Caco-2 (cell line): ENCODE results near the gene TMEM186. TPM values are rescaled to one million over a fixed set of nuclear protein-coding genes. Genes with fewer than 3 reads are reported as not detected.

Experiments
- BruUV-seq: library from RNA; stranded (reverse); fragments of 400-500 nt; replicated peaks from 2 replicates; lab custom pipeline; 2021; lab: Mats Ljungman, UMichigan
- CTCF ChIA-PET: fragments of 300-600 bp; sonication (Branson Sonifier 250); formaldehyde crosslinking; loops from one replicate; lab custom pipeline; 2022; ENCODE audit warnings: antibody characterized with exemption; lab: Charles Lee
- POLR2A ChIA-PET: fragments of 300-600 bp; sonication (Branson Sonifier 250); formaldehyde crosslinking; loops from one replicate; lab custom pipeline; 2022; ENCODE audit warnings: antibody characterized with exemption; lab: Charles Lee
- DNase-seq, 2 experiments: peaks; one replicate each; pipeline versions ENCODE4 v3.0.0 to v3.0.0-alpha.2; 2020 to 2022
- H3K27me3 ChIP-seq: replicated peaks from 2 replicates; pipeline ENCODE4 v1.6.0; 2011; ENCODE audit warnings: low read length; ENCODE audit not compliant: control insufficient read depth, insufficient read depth
- H3K36me3 ChIP-seq: 2 replicates; pipeline ENCODE4 v1.5.1; 2011; ENCODE audit warnings: low read length; ENCODE audit not compliant: control insufficient read depth, insufficient read depth
- H3K4me1 ChIP-seq: fragments of 250-450 bp; sonication (Bioruptor Pico); 2 replicates; pipeline ENCODE4 v1.5.1; 2020; ENCODE audit warnings: mild to moderate bottlenecking
- H3K4me3 ChIP-seq: 2 replicates; pipeline ENCODE4 v1.5.1; 2011; ENCODE audit warnings: low read depth, mild to moderate bottlenecking, control low read depth, low read length
- H3K9me3 ChIP-seq: fragments of 250-450 bp; sonication (Bioruptor Pico); 2 replicates; pipeline ENCODE4 v1.5.1; 2020; ENCODE audit warnings: mild to moderate bottlenecking, moderate library complexity
- H3K27ac Mint-ChIP-seq: one replicate; pipeline ENCODE4 v1.8.0; 2022; ENCODE audit warnings: mixed read lengths; ENCODE audit not compliant: unreplicated experiment
- H3K27me3 Mint-ChIP-seq: one replicate; pipeline ENCODE4 v1.8.0; 2022; ENCODE audit warnings: mixed read lengths; ENCODE audit not compliant: insufficient read depth, unreplicated experiment
- H3K36me3 Mint-ChIP-seq: one replicate; pipeline ENCODE4 v1.8.0; 2022; ENCODE audit warnings: mild to moderate bottlenecking, mixed read lengths; ENCODE audit not compliant: insufficient read depth, unreplicated experiment
- H3K4me1 Mint-ChIP-seq: one replicate; pipeline ENCODE4 v1.8.0; 2022; ENCODE audit warnings: low read depth, mixed read lengths; ENCODE audit not compliant: unreplicated experiment
- H3K4me3 Mint-ChIP-seq: one replicate; pipeline ENCODE4 v1.8.0; 2022; ENCODE audit warnings: mild to moderate bottlenecking, moderate library complexity, mixed read lengths; ENCODE audit not compliant: unreplicated experiment
- H3K9me3 Mint-ChIP-seq: one replicate; pipeline ENCODE4 v1.8.0; 2022; ENCODE audit warnings: mixed read lengths; ENCODE audit not compliant: unreplicated experiment
- CTCF ChIP-seq, 2 experiments: fragments of 200-600 bp in 1 of 2; IDR thresholded peaks; 1 replicate in 1 of 2; 2 replicates in 1 of 2; pipeline versions ENCODE4 v1.5.1 to v1.8.0; 2011 to 2022; ENCODE audit warnings: antibody characterized with exemption in 1 of 2, control low read depth in 1 of 2, inconsistent platforms in 1 of 2, low read depth in 1 of 2, low read length in 1 of 2, mild to moderate bottlenecking in 1 of 2, moderate library complexity in 1 of 2; ENCODE audit not compliant: insufficient read depth in 1 of 2, severe bottlenecking in 1 of 2, unreplicated experiment in 1 of 2
- intact Hi-C: fragments of 100-400 bp; cut with micrococcal nuclease; formaldehyde crosslinking; loops from one replicate; pipeline ENCODE4 v1.10.0; 2022; ENCODE audit not compliant: unreplicated experiment
- total RNA-seq: library from RNA; stranded (reverse); gene quantifications from 2 replicates; pipeline ENCODE4 v1.2.3, GENCODE V29; 2022

TMEM186 gene
- total RNA-seq, 1 experiment from 2014 or later = 11.9 TPM

GRCh38 chr16:8761078-8761477 is 36.4 kb downstream of the TMEM186 start:
- H3K27ac Mint-ChIP-seq = no peak overlapping the region
- Histone ChIP-seq H3K4me3 (no peak overlapping the region), H3K9me3 (no peaks in the 10 kb centered on the region), H3K36me3 (no peaks in the 10 kb centered on the region), H3K27me3 (no peaks in the 10 kb centered on the region), H3K4me1 (no peaks in the 10 kb centered on the region)
- ChIA-PET CTCF (no interaction called here), POLR2A (no interaction called here)
- intact Hi-C loops = no loop called here
- H3K27me3 Mint-ChIP-seq = no peaks in the 10 kb centered on the region
- BruUV-seq = no TSS peak
- H3K36me3 Mint-ChIP-seq = peaks cover 13% of the 10 kb centered on the region
- DNase-seq = no peak
- H3K4me3 Mint-ChIP-seq = no peak overlapping the region
- H3K9me3 Mint-ChIP-seq = peaks cover 10% of the 10 kb centered on the region
- TF ChIP-seq CTCF (IDR thresholded peaks at IDR 0.05; ENCODE audit: insufficient read depth in 1 of 2, low read depth in 1 of 2, low read length in 1 of 2, severe bottlenecking in 1 of 2, unreplicated experiment in 1 of 2) = no peak
- H3K4me1 Mint-ChIP-seq = no peaks in the 10 kb centered on the region

- TF ChIP-seq CTCF (IDR thresholded peaks at IDR 0.05; ENCODE audit: insufficient read depth in 1 of 2, low read depth in 1 of 2, low read length in 1 of 2, severe bottlenecking in 1 of 2, unreplicated experiment in 1 of 2) = no peak
- peaks cover 4% of the 10 kb centered on the region for H3K4me1 ChIP-seq
- intact Hi-C loops = no loop called here
- no peak for DNase-seq
- Mint-ChIP-seq H3K36me3 (peaks cover 17% of the 10 kb centered on the region), H3K4me3 (no peak overlapping the region), H3K9me3 (peaks cover 10% of the 10 kb centered on the region), H3K27me3 (no peaks in the 10 kb centered on the region), H3K4me1 (peaks cover 2% of the 10 kb centered on the region), H3K27ac (no peak overlapping the region)
- no TSS peak for BruUV-seq
- ChIA-PET CTCF (interaction anchor here (0.5 to 0.6 kb wide), 2 partner anchors 114 to 258 kb away, joined by 3 read pairs; no protein-coding TSS in a partner anchor), POLR2A (no interaction called here)
- no peaks in the 10 kb centered on the region for H3K27me3 ChIP-seq
- no peaks in the 10 kb centered on the region for H3K9me3 ChIP-seq
- H3K36me3 ChIP-seq = no peaks in the 10 kb centered on the region
- H3K4me3 ChIP-seq = no peak overlapping the region
These were observed 37.4 kb downstream of the TMEM186 start for GRCh38 chr16:8760021-8760420.

- no peak overlapping the region for H3K27ac Mint-ChIP-seq
- DNase-seq = no peak
- H3K36me3 ChIP-seq = no peaks in the 10 kb centered on the region
- H3K4me3 ChIP-seq = no peak overlapping the region
- H3K36me3 Mint-ChIP-seq = peaks cover 31% of the 10 kb centered on the region
- no peaks in the 10 kb centered on the region for H3K27me3 ChIP-seq
- no TSS peak for BruUV-seq
- H3K9me3 Mint-ChIP-seq = peaks cover 10% of the 10 kb centered on the region
- H3K4me1 ChIP-seq = peaks cover 23% of the 10 kb centered on the region
- ChIA-PET CTCF (no interaction called here), POLR2A (no interaction called here)
- intact Hi-C loops = no loop called here
- H3K4me1 Mint-ChIP-seq = peaks cover 12% of the 10 kb centered on the region
- no peaks in the 10 kb centered on the region for H3K9me3 ChIP-seq
- no peak overlapping the region for H3K4me3 Mint-ChIP-seq
- no peaks in the 10 kb centered on the region for H3K27me3 Mint-ChIP-seq
- no peak for TF ChIP-seq CTCF (IDR thresholded peaks at IDR 0.05; ENCODE audit: insufficient read depth in 1 of 2, low read depth in 1 of 2, low read length in 1 of 2, severe bottlenecking in 1 of 2, unreplicated experiment in 1 of 2)
These were observed 39.4 kb downstream of the TMEM186 start for GRCh38 chr16:8758022-8758421.
